HG03039 (cell line): Measurements from ENCODE around the gene ADAMTS4.
A peak's percentile ranks its signal among the peaks of the same experiment; 100 is the strongest.
"Not testable (repeated sequence)": the region's sequence is repeated elsewhere in the genome, so short reads cannot be mapped to it uniquely, and the experiment has no call there.

ENCODE experiments used
- ATAC-seq: cut with Tn5 transposase; IDR thresholded peaks from one replicate; pipeline ENCODE4 v1.9.1; 2021; ENCODE audit warnings: mild to moderate bottlenecking, moderate library complexity; ENCODE audit not compliant: unreplicated experiment

Gene ADAMTS4

GRCh38 chr1:161198897-161199431 lies at the start of gene ADAMTS4:
Gene ADAMTS4 (minus strand): TSS chr1:161199054. CDS start chr1:161198627, 427 bp downstream.
- no peak for ATAC-seq

DNA sequence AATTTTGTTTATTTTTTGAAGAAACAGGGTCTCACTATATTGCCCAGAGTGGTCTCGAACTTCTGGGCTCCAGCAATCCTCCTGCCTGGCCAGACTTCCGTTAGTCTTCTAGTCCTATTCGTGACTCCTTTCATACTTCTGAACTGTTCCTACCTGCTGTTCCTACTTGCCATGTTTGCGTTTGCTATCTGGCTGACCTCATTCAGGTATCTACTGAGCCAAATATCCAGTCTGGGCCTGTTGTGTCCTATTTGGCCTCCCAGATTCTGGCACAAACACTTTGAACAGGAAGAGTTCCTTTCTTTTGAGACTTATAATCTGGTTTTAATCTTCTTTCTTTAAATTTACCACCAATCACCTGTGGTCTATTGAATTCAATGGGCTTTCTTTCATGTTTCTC lies 46.0 kb upstream of the ADAMTS4 start:
- no peak for ATAC-seq

GRCh38 chr1:161242313-161242712 lies 43.5 kb upstream of the ADAMTS4 start:
- no peak for ATAC-seq

- no peak for ATAC-seq
These were observed 42.8 kb upstream of the ADAMTS4 start for GRCh38 chr1:161241682-161242081.

- no peak for ATAC-seq
These were observed 39.2 kb upstream of the ADAMTS4 start, which contains the start of gene NR1I3 for GRCh38 chr1:161238039-161238473. Gene NR1I3 (minus strand): TSS chr1:161238203. CDS start chr1:161236565, 1,638 bp downstream.

- no peak for ATAC-seq
These were observed 37.3 kb upstream of the ADAMTS4 start for GRCh38 chr1:161235957-161236775.

DNA sequence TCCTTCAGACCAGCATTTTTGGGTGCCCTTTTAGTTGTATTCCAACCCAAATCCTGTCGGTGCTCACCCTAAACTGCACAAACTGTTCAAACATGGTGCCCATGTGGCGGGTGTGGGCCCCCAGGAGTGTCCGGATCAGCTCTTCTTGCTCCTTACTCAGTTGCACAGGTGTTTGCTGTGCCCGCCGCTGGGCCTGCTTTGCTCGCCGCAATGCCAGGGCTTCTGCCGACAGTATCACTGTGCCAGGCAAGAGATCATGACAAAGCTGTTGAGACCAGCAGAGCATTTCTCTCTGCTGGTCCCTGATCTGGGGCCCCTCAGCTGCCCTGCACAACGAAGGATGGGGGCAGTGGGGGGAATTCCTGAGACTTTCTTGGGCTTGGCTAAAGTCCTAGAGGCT lies 34.2 kb upstream of the ADAMTS4 start:
- ATAC-seq: no peak

DNA sequence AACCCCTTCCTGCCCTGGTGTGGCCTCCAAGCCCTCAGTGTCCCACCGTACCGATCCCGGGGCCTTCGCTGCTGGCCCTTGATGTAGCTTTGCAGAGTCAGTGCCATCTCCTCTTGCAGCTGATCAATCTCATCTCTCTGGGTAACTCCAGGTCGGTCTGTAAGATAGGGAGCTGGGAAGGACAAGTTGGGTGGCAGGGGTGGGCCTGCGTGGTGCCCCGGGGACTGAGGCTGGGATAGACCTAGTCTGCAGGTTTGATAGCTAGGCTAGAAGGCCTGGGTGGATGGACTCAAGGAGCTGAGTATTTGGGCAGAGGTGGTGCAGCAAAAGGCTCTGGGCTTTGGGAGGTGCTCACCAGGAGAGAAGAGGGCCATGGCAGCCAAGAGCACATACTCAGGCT lies 31.9 kb upstream of the ADAMTS4 start:
- ATAC-seq: no peak

- ATAC-seq: no peak
These were observed 31.0 kb upstream of the ADAMTS4 start for GRCh38 chr1:161229896-161230295.

GRCh38 chr1:161228032-161228431 lies 29.2 kb upstream of the ADAMTS4 start:
- ATAC-seq: no peak

DNA sequence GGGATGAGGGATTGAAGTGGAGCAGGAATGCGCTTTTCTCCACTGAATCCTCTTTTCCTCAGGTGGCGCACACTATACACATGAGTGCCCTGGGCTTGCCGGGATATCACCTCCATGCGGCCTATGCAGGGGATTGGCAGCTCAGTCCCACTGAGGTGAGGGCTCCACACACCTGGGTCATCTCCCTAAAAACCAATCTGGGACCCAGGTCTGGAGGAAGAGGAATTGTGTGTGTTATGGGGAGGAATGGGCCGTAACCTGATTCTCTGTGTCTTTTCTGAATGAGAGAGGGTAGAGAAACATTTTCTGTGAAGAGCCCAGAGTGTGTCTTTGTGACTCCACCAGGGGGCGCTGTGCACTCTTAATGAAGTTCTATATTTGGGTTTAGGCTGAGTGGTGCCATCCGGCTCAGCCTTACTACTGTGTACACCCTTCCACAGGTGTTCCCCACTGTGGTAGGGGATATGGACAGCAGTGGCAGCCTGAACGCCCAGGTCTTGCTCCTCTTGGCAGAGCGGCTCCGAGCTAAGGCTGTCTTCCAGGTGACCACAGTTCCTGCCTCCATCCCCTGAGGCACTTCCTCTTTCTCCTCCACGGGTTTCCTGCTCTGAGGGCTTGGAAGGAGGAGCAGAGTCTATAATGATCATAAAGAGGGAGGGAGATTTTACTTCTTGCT lies 28.5 kb upstream of the ADAMTS4 start:
- ATAC-seq: peak; percentile 31

DNA sequence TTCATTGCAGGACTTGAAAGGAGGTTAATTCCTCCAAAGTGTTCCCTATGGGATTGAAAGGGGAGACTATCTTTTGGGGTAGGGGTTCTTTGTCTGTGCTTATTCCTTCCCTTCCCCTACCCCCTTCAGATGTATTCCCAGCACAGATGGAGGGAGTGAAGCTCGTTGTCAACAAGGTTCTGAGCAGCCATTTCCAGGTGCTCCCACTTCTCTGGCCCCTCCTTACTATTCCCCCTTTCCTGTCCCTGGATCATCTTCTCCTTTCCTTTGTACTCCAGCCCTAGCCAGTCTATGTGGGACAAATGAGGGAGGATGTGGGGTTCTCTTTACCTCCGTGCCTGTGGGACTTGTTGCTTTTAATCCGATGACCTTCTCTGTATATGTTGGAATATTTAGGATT lies 27.9 kb upstream of the ADAMTS4 start:
- ATAC-seq: no peak

DNA sequence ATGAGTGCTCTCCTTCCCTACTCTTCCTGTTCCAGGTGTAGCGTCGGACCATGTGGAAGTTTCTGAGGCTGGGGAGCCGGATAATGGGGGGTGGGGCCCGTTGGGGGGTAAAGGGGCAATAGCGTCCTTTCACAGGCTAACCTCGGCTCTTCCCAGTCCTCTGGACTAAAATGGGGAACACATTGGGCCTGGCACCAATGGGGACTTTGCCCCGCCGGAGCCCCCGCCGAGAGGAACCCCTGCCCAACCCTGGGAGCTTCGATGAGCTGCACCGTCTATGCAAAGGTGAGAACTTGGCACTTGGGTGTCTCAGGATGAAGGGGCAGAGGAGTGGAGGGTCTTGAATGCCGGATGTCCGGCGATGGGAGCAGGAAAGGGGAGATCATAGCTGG lies 27.5 kb upstream of the ADAMTS4 start:
- no peak for ATAC-seq

DNA sequence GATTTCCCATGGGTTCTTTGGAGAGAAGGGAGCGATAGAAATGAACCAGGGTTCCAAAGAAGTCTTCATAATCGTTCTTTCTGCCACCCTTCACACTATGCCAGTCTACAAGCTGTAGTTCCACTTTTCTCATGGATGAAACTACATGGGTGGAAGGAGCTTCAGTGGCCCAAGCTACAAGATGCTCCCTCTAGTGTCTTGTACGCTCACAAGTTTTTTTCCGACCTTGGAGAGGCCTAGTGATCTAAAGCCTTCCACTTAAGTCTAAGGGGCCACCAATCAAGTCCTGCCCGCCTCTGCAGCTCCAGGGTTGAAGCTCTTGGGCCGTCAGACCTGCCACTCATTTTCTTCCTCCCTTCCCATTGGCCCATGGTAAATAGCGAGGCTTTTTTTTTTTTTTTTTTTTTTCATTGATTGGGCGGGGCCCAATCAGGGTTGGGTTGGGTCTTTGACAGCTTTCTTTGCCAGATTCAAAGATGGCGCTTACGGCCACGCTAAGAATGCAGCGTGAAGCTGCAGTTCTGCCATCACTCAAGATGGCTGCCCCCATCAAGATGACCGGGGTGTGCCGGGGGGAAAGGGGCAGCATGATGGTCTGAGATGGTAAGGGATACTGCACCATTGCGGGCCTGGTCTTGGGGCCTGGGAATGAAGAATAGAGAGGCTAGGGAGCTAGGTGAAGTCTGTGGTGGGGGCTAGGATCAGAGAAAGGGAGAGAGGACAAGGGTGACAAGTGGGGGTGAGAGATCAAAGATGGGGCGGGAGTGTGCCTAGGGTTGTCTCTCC lies 26.9 kb upstream of the ADAMTS4 start, which contains the start of gene TOMM40L:
Gene TOMM40L, plus strand, starts transcription at position 527 of the 786 bp plus-strand sequence. CDS start 430 bp downstream, outside the sequence.
- ATAC-seq: peak; percentile 84

GRCh38 chr1:161225178-161225533 lies 26.3 kb upstream of the ADAMTS4 start:
- ATAC-seq: no peak

- ATAC-seq: not testable (repeated sequence)
These were observed 25.8 kb upstream of the ADAMTS4 start for GRCh38 chr1:161224695-161225087.

DNA sequence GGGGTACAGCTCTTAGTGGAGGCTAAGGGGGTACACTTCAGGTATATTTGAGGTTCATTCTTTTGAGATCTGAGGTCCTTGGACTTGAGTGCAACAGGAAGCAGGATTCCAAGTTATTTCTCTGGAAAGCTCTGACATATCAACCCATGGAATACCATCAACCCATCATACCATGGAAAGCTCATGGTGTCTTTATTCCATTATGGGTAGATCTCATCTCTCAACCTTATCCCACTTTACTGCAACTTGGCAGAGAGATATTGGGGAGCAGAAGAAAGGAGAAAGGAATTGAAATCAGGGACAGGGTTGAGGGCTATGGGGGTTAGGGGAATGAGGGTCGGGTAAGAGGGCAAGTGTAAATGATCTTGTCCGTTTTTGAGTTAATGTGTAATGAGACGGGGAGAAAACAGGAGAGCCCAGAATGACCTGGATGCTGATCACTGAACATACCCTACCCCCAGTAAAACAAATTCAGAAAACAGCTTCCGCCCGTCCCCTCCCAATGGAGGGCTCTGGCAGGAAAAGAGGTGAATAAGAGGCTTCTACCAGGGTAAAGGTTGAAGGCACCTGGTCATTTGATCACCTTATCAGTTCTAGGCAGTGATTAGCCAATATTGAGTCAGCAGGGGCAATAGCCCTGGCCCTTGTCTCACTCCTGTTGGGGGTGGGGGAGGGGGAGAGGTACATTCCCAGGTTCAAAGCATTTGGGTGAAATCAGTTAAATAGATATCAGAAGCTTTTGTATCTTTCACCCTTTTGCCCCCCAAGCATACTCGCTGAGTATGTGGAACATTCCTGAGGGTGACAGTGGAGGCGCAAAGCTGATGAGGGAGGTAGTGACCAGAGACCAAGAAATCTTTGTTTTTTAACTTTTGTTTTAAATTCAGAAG lies 25.2 kb upstream of the ADAMTS4 start:
- ATAC-seq: no peak

DNA sequence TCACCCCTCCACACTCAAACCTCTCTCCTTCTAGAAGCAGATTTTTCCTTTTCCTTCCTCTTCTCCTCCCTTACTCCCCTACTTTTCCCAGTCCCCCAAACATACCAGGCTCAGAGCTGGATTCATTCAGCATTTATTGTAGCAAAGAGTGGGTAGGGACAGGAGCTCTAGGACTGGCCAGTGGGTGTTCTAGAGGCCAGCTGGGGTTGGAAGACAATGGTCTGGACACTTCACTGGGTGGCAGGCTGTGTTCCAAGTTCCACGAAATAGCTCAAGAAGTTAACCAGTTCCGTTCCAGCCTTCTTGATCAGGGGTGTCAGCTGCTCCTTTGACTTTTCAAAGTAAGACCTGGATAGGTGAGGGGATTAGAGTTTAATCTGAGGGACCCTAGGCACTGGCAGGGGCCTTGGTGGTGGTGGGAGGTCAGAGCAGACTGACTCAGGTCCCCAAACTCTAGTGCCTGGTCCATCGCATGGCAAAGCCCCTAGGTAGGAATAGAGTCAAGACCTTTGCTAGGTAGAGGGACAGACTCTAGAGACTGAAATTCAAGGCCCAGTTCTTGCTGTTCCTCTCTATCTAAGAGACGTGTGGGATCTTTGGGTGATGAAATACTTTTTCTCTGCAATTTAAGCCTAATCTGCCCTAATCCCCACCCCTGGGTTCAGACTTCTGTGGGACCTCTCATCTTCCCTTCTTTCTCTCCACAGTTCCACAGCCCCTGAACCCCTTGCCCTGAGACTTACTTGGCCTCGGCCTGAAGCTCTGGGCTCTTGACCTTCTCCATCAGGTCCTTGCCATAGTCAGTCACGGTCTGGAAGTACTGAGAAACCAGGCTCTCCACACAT lies 23.5 kb upstream of the ADAMTS4 start:
- no peak for ATAC-seq

- ATAC-seq: no peak
These were observed 21.1 kb upstream of the ADAMTS4 start for GRCh38 chr1:161220002-161220401.
